Hepatocyte (in vitro differentiated cells): ENCODE results near the gene GH2.

Source experiments
- EZH2 ChIP-seq: fragments of 200-600 bp; sonication (generic); IDR thresholded peaks from 2 replicates; pipeline ENCODE4 v1.6.1; 2016; ENCODE audit warnings: antibody characterized with exemption, mild to moderate bottlenecking, borderline replicate concordance
- TF ChIP-seq, protein P1 (sequence below): fragments of 200-600 bp; sonication (generic); IDR thresholded peaks from 2 replicates; pipeline ENCODE4 v1.5.1; 2016; ENCODE audit warnings: antibody characterized with exemption, mild to moderate bottlenecking; ENCODE audit not compliant: poor library complexity

DNA sequence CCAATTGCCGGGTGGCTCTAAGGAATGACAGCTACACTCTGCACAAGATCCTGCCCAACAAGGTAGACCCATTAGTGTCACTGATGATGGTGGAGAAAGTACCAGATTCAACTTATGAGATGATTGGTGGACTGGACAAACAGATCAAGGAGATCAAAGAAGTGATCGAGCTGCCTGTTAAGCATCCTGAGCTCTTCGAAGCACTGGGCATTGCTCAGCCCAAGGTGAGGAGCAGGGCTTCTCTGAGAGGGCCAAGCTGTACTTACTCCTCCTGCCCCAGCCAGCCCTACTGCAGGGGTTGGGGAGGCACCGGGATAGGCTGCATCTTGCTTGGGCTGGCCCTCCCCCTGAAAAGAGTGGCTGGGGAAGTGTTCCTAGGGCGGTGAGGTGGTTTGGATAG lies 51.5 kb downstream of the GH2 start:
- no peak for TF ChIP-seq EZH2
- TF ChIP-seq, protein P1, sequence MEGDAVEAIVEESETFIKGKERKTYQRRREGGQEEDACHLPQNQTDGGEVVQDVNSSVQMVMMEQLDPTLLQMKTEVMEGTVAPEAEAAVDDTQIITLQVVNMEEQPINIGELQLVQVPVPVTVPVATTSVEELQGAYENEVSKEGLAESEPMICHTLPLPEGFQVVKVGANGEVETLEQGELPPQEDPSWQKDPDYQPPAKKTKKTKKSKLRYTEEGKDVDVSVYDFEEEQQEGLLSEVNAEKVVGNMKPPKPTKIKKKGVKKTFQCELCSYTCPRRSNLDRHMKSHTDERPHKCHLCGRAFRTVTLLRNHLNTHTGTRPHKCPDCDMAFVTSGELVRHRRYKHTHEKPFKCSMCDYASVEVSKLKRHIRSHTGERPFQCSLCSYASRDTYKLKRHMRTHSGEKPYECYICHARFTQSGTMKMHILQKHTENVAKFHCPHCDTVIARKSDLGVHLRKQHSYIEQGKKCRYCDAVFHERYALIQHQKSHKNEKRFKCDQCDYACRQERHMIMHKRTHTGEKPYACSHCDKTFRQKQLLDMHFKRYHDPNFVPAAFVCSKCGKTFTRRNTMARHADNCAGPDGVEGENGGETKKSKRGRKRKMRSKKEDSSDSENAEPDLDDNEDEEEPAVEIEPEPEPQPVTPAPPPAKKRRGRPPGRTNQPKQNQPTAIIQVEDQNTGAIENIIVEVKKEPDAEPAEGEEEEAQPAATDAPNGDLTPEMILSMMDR = no peak
